Gastrocnemius medialis (tissue), 4 donors: Measurements from ENCODE around the gene RPS4Y1.

Experiments used
- POLR2A ChIP-seq, 2 donors: fragments of 450-650 bp; IDR thresholded peaks; one replicate each; pipeline ENCODE4 v1.6.1; 2017; ENCODE audit warnings: antibody characterized with exemption in 2 of 2, mild to moderate bottlenecking in 2 of 2, moderate library complexity in 2 of 2
- TF ChIP-seq, protein P1 (sequence below), 5 experiments: fragments of 450-650 bp in 3 of 5; fragments of 200-600 bp in 2 of 5; sonication (generic) in 2 of 5; IDR thresholded peaks in 4 of 5; conservative IDR thresholded peaks in 1 of 5; 1 replicate in 4 of 5; 2 replicates in 1 of 5; pipeline ENCODE4 v1.5.1; 2016 to 2019; ENCODE audit warnings: antibody characterized with exemption in 5 of 5, mild to moderate bottlenecking in 3 of 5, moderate library complexity in 3 of 5

DNA sequence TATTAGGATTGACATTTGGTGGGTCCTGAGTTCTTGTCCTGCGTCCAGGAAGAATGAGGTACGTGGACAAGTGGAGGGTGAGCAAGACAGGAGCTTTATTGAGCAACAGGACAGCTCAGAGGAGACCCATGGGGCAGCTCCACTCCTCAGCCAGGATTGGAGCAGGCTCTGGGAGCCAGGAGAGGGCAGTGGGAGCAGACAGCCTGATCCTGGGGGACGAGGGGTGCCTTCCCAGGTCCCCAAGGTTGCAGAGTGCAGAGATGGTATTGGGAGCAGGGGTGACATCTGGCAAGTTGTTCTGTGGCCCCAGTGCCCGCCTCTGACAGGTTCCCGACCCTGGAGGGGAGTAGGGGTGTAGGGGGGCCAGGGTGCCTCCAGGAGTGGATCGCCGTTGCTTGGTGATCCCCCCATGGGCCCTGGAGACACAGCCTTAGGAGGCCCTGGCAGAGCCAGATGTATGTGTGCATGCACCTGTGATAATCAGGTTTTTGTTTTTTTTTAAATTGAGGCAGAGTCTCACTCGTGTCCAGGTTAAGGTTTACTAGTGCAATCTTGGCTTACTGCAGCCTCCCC is 26.7 kb downstream of the RPS4Y1 start:
- no peak for TF ChIP-seq POLR2A (IDR thresholded peaks at IDR 0.05)
- TF ChIP-seq, protein P1, sequence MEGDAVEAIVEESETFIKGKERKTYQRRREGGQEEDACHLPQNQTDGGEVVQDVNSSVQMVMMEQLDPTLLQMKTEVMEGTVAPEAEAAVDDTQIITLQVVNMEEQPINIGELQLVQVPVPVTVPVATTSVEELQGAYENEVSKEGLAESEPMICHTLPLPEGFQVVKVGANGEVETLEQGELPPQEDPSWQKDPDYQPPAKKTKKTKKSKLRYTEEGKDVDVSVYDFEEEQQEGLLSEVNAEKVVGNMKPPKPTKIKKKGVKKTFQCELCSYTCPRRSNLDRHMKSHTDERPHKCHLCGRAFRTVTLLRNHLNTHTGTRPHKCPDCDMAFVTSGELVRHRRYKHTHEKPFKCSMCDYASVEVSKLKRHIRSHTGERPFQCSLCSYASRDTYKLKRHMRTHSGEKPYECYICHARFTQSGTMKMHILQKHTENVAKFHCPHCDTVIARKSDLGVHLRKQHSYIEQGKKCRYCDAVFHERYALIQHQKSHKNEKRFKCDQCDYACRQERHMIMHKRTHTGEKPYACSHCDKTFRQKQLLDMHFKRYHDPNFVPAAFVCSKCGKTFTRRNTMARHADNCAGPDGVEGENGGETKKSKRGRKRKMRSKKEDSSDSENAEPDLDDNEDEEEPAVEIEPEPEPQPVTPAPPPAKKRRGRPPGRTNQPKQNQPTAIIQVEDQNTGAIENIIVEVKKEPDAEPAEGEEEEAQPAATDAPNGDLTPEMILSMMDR (IDR thresholded peaks at IDR 0.05 in 4 of 5, conservative IDR thresholded peaks at IDR 0.05 in 1 of 5): no peak
